Stimulated activated CD4-positive, alpha-beta T cell treated with anti-CD3 and anti-CD28 coated beads, Interleukin-4, amount 100 ng/mL, for 1 hour (primary cell): ENCODE measurements around the gene MRTFA.

Experiments
- DNase-seq: peaks from one replicate; pipeline ENCODE4 v3.0.0-alpha.2; 2020

MRTFA gene

GRCh38 chr22:40452730-40453487, 183.6 kb downstream of the MRTFA start:
- no peak for DNase-seq

- no peak for DNase-seq
These were observed 185.3 kb downstream of the MRTFA start for GRCh38 chr22:40451210-40451609.

GRCh38 chr22:40450616-40451015, 185.9 kb downstream of the MRTFA start:
- DNase-seq, result no peak

GRCh38 chr22:40449676-40450035, 186.9 kb downstream of the MRTFA start:
- DNase-seq, result no peak

GRCh38 chr22:40446203-40446602, 190.3 kb downstream of the MRTFA start:
- DNase-seq, result no peak

DNA sequence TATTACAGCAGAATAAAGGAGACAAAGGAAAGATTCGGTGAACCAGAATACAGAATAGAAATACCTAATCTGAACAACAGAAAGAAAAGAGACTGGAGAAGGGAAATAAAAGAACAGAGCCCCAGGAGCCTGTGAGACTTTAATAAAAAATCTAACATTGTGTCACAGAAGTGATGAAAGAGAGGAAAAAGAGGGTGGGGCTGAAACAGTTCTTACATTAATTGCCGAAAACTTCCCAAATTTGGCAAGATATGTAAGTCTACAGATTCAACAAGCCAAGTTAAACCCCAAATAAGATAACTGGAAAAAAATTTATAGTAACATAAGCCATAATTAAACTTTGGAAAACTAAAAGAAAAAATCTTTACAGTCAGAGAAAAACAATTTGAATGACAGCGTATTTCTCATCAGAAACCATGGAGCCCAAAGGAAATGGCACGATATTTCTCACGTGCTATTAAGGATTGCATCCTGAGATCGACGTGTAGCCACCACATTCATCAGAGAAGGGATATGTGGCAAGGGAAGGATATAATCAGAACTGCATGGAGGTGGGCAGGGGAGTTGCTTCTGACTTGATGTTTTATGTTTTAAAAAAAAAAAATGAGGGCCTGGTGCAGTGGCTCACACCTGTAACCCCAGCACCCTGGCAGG, 192.2 kb downstream of the MRTFA start:
- no peak for DNase-seq

- DNase-seq, result no peak
These were observed 192.8 kb downstream of the MRTFA start for GRCh38 chr22:40443732-40444131.

GRCh38 chr22:40441761-40442390, 194.6 kb downstream of the MRTFA start:
- DNase-seq, result no peak

- no peak for DNase-seq
These were observed 199.8 kb downstream of the MRTFA start for GRCh38 chr22:40436505-40437431.

DNA sequence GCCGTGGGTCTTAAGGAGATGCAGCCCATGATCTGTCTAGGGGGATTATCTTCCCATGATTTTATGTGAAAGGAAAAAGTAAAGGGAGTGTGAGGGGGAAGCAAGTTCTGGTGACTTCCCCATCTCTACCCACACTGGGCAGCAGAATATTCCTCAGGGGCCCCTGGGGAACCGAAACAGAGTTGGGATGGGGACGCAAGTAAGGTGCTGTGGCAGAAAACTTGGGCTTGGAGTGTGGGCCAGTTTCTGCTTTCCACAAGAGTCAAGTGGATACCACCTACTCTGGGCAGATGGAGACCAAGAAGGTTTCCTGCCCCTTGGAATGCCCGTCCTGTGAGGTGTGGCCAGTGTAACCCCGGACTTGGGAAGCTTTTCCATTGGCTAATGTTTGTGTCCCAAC, 201.8 kb downstream of the MRTFA start:
- no peak for DNase-seq

GRCh38 chr22:40434106-40434505, 202.4 kb downstream of the MRTFA start:
- no peak for DNase-seq

DNA sequence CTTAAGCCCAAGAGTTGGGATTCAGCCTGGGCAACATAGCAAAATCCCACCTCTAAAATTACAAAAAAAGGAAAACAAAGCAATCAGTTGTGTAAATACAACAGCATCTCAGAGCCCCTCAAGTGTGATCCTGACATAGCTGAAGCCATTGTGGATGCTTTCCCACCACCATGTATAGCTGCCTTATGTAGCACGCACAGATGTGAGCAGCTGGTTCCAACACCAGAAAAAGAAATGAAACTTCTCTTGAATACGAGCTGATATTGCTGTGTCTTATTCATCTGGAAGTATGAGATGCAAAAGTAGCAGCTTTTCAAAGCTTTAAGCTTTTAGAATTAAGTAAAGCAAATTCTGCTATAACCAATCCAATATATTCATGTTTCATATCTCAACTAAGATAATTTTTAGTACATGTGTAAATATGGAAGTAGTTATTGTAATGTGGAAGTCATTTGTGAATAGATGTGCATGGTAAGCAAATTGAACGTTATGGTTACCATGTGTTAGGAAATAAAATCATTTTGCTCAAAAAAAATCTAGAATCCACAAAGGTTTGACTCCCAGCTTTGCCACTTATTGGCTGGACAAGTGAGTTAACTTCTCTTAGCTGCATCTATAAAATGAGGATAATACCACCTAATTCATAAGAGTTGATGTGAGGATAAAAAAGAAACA, 203.0 kb downstream of the MRTFA start:
- no peak for DNase-seq

DNA sequence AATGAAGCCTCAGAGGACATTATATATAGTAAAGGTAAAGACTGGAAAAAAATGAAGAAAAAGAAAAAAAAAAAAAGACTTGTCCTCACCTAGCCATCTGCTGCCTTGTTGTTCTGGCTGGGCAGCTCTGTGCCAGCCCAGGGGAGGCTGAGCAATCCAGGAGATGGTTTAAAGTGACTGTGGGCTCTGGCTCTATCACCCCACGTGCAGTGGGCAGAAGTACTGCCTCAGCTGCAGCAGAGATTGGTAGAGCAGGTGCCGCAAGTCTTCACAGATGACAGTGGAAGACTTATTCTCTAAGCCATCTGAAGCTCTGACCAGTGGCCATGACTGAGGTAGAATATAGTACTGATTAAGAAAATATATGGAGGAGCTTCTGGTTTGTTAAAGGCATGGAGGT, 203.9 kb downstream of the MRTFA start:
- DNase-seq, result no peak

- no peak for DNase-seq
These were observed 204.4 kb downstream of the MRTFA start for GRCh38 chr22:40432157-40432556.

DNA sequence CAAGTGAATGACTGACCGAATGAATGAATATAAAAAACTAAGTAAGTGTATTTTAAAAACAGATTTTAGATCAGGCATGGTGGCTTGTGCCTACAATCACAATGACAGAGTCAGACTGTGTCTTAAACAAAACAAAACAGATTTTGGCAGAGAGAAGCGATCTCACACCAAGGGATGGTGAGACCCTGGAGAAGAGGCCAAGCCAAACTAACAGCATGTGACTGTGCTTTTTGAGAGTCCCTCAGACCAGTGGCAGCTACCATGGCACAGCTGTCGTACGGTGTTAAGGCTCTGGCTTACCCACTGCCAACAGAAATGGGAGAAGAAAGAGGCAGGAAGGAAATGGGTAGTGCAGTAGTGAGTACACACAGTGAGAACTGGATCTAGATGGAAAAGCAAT, 205.5 kb downstream of the MRTFA start:
- no peak for DNase-seq

GRCh38 chr22:40429481-40429880, 207.0 kb downstream of the MRTFA start:
- no peak for DNase-seq

- DNase-seq, result no peak
These were observed 207.7 kb downstream of the MRTFA start for GRCh38 chr22:40428796-40429195.

DNA sequence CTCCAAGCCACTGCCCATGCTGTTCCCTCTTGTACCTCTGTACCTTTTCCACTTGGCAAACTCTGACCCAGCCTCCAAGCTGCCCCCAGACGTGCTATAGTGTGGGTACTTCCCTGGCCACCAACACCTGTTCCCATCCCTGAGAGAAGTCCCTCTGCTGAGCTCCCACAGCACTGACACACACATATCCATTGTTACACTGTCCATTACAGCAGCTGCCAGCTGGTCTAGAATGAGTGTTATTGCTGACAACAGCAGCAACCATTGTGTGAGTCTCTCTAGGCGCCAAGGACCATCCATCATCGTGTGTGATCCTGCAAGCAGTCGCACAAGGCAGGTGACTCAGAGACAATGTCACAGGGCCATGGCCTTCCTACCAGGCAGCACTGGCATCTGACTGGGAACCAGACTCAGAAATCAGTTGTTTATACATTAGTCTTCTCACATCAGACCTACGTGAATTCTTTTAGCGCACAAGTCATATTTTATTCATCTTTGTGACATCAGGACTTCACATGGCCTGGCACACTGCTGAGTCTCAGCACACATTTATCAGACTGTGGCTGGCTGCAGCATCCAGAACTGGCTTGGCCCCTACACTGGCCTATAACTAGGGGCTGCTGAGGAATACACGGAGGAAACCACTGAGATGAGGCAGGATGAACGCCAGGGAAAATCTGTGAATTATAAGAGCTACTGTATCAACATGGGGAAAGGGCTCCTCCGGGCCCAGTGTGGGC, 209.8 kb downstream of the MRTFA start:
- no peak for DNase-seq

DNA sequence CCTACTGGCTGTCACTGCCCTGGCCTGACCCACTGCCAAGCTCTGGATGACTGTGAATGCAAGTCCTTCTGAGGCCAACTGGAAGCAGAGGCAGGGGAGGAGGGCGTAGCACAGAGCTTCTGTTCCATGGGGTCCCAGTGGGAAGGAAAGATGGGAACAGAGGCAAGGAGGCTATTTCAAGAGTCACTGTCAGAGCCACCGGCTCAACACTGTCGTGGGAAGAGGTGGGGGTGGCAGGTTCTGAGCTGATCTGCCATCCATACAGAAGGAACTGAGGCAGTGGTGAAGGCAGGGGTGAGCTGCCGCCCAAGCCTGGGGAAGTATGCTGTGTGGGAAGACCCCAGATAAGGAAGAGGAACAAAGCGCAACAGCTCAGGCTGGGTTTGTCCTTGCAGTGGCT, 211.4 kb downstream of the MRTFA start:
- no peak for DNase-seq

DNA sequence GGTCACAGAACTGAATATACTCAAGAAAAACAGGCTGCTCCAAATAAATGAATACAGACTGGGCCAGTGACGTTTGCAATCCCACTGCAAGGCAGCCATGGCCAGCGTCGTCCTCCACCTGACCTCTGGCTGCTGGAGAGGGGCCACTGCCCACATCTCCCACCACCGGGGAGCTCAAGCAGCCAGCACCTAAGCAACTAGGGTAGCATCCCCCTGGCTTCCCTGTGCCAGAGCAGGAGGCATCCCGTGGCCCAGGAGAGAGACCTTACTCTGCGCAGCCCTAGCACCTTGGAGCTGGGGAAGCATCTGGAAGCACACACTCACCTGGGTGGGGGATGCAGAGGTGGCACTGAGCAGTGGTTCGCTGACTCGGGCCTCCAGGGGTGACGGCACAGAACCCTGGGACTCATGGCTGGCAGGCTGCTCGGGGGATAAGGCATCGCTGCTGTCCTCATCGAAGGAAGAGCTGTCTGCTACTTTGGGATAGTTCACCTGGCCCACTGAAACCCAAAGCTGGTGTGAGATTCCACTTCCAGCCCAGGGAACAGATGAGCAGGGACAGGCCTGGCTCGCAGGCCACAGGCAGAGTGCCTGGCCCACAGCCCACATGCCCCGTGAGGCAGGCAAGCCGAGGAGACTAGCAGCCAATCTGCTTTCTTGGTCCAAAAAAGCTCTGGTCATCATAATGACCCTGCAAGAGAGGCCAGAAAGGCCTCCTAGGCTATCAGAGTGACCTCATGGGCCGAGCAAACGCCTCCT, 212.5 kb downstream of the MRTFA start:
- DNase-seq, result no peak

DNA sequence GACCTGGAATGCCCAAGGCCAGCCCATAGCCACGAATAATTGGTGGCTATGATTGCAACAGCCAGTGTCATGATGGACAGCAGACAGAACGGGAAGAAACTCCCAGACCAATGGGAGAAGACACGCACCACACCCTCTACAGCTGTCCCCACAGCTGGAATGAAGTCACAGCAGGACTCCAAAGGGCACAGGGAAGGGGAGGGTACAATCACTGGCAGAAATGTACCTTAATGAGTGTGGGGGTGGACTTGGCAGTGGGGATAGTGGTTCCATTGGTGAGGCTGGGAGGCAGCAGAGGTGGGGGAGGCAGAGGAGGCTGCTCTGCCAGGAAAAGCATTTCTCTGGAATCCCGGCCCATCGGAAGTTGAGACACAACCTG, 213.2 kb downstream of the MRTFA start:
- no peak for DNase-seq
